Right lobe of liver (tissue), 4 donors: Measurements from ENCODE around the gene DBN1.

Source experiments
- POLR2A ChIP-seq: fragments of 450-650 bp; IDR thresholded peaks from one replicate; pipeline ENCODE4 v1.6.1; 2017; ENCODE audit warnings: antibody characterized with exemption, mild to moderate bottlenecking
- TF ChIP-seq, protein P1 (sequence below), 4 donors: fragments of 200-600 bp in 3 of 4; fragments of 450-650 bp in 1 of 4; IDR thresholded peaks; one replicate each; pipeline versions ENCODE4 v1.5.1 to v1.8.0; 2016 to 2022; ENCODE audit warnings: antibody characterized with exemption in 4 of 4, mild to moderate bottlenecking in 2 of 4
- donor health status: DM: no; HTN: no; CAD: no.
- donor health status: DM: no; HTN: no; CAD: no.
- donor health status: DM: no; HTN: yes; CAD: no.

DNA sequence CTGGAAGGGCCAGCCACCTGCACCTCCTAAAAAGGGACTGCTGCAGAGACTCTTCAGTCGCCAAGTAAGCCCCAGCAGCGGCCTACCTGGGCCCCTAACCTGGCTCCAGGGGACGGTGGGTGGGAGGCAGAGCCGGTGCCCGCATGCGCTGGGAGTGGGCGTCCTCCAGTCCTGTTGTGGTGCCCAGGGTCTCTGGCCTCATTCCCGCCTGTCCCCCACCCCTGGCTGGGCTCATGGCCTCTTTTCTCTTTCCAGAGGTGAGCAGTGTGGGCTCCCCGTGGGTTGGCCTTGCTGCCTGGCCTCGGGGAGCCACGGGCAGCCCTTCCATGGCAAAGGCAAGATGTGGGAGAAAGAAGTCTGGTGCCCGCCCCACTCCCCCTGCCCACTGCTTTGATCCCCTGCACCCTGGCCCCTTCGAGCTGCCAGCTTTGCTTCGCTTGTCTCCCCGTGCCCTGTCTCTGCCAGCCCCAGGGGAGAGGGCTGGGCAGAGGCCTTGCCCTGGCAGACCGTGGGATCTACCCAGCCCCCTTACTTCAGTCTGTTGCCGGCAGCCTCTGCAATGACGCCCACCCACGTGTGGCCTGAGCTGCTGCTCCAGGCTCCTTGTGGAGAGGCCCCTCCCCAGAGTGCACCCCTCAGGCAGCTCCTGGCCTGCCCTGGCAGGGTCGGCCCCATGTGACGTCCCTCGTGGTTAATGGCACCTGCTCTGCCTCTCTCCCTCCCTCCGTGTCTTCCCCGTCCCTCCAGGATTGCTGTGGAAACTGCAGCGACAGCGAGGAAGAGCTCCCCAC lies 32.2 kb downstream of the DBN1 start:
- no peak for TF ChIP-seq POLR2A
- TF ChIP-seq, protein P1, sequence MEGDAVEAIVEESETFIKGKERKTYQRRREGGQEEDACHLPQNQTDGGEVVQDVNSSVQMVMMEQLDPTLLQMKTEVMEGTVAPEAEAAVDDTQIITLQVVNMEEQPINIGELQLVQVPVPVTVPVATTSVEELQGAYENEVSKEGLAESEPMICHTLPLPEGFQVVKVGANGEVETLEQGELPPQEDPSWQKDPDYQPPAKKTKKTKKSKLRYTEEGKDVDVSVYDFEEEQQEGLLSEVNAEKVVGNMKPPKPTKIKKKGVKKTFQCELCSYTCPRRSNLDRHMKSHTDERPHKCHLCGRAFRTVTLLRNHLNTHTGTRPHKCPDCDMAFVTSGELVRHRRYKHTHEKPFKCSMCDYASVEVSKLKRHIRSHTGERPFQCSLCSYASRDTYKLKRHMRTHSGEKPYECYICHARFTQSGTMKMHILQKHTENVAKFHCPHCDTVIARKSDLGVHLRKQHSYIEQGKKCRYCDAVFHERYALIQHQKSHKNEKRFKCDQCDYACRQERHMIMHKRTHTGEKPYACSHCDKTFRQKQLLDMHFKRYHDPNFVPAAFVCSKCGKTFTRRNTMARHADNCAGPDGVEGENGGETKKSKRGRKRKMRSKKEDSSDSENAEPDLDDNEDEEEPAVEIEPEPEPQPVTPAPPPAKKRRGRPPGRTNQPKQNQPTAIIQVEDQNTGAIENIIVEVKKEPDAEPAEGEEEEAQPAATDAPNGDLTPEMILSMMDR (IDR thresholded peaks at IDR 0.05) = no peak
